HT1080 (cell line): ENCODE results near the gene RAD23B. TPM values are rescaled to one million over a fixed set of nuclear protein-coding genes. Genes with fewer than 3 reads are reported as not detected.
A peak's percentile ranks its signal among the peaks of the same experiment; 100 is the strongest.
"Not testable (repeated sequence)": the region's sequence is repeated elsewhere in the genome, so short reads cannot be mapped to it uniquely, and the experiment has no call there.

ENCODE experiments used
- DNase-seq: peaks from one replicate; pipeline ENCODE4 v3.0.0-alpha.2; 2015; ENCODE audit warnings: low read depth
- polyA plus RNA-seq, 2 experiments: library from polyadenylated mRNA; depleted of rRNA; stranded (reverse); fragments of >200 nt; gene quantifications; 2 replicates each; pipeline ENCODE4 v1.2.3, GENCODE V29; 2015
- total RNA-seq: library from RNA; depleted of rRNA; stranded (reverse); fragments of >200 nt; shearing (Covaris generic); gene quantifications from 2 replicates; pipeline ENCODE4 v1.2.3, GENCODE V29; 2014; rRNA removed

The RAD23B gene
- 96.8 and 138 TPM in 2 replicates for total RNA-seq
- 127 and 145 TPM in 2 replicates for polyA plus RNA-seq (2015; cell fraction: cytosol; rRNA removed)
- polyA plus RNA-seq (2015; cell fraction: nucleus; rRNA removed), result 77.1 and 82.2 TPM in 2 replicates

- DNase-seq, result peak; percentile 98
These were observed at the start of gene RAD23B for GRCh38 chr9:107282759-107283622. Gene RAD23B, plus strand, starts transcription at chr9:107283279. Its CDS starts 351 bp downstream, at chr9:107283630.

DNA sequence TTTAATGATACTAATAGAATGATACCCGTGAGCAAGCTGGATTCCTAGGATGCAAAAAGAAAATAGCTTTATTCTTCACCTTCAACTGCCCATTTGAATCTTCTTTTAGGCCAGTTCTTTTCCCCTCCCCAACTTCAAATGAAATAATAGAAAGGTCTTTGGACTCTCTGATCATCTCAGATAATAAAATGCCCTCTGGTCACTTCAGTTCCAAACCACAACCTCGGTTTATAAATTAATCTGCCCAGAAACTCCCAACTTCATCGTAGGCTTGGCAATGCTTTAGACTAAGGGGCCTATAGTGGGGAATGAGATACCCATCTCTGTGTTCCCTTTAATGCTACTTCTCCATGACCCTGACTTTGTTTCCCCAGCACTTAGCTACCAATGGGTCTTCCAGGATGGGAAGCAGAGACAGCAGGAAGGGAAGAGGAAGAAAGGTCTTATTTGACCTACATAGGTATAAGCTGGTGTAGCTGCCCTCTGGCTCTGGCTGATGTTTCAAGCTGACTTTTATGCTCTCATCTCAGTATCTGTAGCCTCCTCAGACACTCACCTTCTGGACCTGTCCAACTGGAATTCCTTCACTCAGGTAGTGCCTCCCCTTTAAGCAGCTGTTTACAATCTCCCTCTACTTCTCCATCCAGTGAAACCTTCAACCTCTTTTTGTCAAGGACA, 47.2 kb upstream of the RAD23B start:
- DNase-seq, result no peak

- DNase-seq, result no peak
These were observed 45.2 kb upstream of the RAD23B start for GRCh38 chr9:107237873-107238272.

GRCh38 chr9:107239474-107239873, 43.6 kb upstream of the RAD23B start:
- DNase-seq, result peak; percentile 38

GRCh38 chr9:107240260-107240659, 42.8 kb upstream of the RAD23B start:
- DNase-seq, result no peak

GRCh38 chr9:107242073-107243030, 40.7 kb upstream of the RAD23B start:
- DNase-seq, result peak; percentile 56

- peak; percentile 86 for DNase-seq
These were observed 39.3 kb upstream of the RAD23B start for GRCh38 chr9:107243742-107244141.

GRCh38 chr9:107246259-107247254, 36.5 kb upstream of the RAD23B start:
- no peak for DNase-seq

DNA sequence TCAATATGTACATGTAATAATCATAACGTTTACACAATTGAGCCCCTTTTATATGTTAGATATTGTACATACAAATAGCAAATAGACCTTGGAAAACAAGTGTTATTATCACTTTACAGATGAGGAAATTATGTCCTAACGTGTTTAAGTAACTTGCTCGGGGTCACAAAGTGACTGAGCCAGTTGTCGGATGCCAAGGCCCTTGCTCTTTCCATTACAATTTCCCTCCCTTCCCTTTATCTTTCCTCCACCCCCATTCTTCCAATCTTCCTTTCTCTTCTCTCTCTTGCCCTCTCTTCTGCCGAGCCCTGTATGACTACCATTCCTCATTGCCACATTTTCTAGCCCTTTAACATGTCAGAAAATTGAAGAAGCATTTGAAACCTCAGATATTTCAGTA, 34.4 kb upstream of the RAD23B start:
- DNase-seq, result no peak

GRCh38 chr9:107249131-107249533, 33.9 kb upstream of the RAD23B start:
- DNase-seq, result no peak

DNA sequence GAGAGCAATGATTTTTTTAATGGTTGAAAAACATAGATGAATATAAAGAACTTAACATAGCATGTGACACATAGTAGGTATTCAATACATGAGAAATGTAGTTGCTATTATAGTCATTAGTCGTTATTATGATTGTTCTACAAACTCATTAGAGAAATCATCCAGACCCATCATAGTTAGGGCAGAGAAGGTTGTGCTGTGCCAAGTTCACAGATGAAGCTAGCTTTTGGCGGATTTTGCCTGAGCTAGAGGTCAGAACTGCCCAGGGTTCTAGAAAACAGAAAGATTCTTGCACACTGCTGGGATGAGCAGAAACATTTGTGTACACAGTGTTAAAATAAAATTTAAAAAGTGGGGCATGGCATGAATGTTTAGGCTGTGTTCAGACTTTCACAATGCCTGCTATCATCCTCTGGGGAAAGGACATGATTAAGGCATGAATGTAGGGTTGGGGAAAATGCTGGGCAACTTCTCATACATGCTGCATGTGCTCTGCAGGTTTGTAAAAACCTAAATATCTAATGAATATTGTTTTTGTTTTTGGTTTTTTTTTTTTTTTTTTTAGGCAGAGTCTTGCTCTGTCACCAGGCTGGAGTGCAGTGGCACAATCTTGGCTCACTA, 33.3 kb upstream of the RAD23B start:
- DNase-seq, result no peak

DNA sequence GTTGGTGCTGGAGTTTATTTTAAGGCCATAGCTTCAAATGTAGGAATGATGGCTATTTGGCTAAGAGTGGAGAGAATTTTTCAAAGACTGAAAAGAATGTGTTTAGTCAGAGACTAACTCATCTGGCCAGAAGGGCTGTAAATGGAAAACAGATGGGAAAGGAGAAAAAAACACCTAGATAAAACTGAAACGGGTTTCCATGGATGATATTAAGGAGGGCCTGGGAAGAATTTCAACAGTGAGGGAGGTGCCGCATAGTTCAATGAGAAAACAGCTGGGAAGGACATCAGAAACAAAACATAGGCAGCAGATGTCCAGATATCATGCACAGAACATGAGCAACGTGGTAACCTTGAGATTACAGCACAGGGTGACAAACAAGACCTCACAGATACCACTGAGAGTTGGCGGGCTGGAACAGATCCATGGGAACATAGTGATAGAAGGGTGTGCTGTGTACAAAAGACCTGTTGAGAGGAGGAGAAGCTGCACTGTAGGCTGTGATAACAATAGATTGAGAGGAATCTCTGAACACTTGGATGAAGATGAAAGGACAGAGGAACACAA, 31.2 kb upstream of the RAD23B start:
- DNase-seq, result no peak

- no peak for DNase-seq
These were observed 24.2 kb upstream of the RAD23B start for GRCh38 chr9:107258919-107259318.

GRCh38 chr9:107259751-107260313, 23.2 kb upstream of the RAD23B start:
- DNase-seq, result not testable (repeated sequence)

GRCh38 chr9:107260437-107261081, 22.5 kb upstream of the RAD23B start:
- no peak for DNase-seq

DNA sequence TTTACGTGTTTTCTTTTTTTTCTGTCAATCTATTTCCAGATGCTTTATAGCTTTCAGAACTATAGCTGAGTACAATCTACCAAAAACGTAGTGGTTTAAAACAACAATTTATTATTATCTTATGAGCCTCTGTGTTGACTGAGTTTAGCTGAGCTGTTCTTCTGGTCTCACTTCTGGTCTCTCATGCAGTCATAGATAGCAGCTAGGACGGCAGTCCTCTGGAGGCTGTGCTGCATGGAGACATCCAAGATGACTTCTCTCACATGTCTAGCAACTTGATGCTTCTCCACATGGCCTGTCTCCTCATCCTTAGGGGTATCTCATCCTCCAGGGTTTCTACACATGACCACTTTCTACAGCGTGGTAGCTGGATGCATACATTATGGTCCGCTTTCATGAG, 22.0 kb upstream of the RAD23B start:
- no peak for DNase-seq

GRCh38 chr9:107263289-107263688, 19.8 kb upstream of the RAD23B start:
- no peak for DNase-seq
